IPS DF 6.9 (cell line): ENCODE measurements around the gene HAND2.

Experiments used
- DNase-seq: peaks from one replicate; pipeline ENCODE4 v3.0.0-alpha.2; 2013; ENCODE audit warnings: low read depth, low spot score
- H3K27ac ChIP-seq: one replicate; pipeline ENCODE4 v1.5.1; 2013; ENCODE audit warnings: low read length, control low read depth
- H3K27me3 ChIP-seq: 2 replicates; pipeline ENCODE4 v1.6.1; 2013; ENCODE audit warnings: mild to moderate bottlenecking, low read length; ENCODE audit not compliant: control insufficient read depth, insufficient read depth
- H3K36me3 ChIP-seq: 2 replicates; pipeline ENCODE4 v1.6.1; 2013; ENCODE audit warnings: low read length; ENCODE audit not compliant: control insufficient read depth, insufficient read depth
- H3K4me1 ChIP-seq: 2 replicates; pipeline ENCODE4 v1.6.1; 2013; ENCODE audit warnings: low read length; ENCODE audit not compliant: control insufficient read depth, insufficient read depth
- H3K4me3 ChIP-seq: 2 replicates; pipeline ENCODE4 v1.5.1; 2013; ENCODE audit warnings: mild to moderate bottlenecking, low read length
- H3K9me3 ChIP-seq: 2 replicates; pipeline ENCODE4 v1.6.1; 2013; ENCODE audit warnings: low read length, inconsistent platforms; ENCODE audit not compliant: control insufficient read depth, insufficient read depth
- WGBS: extraction: QIAGEN DNeasy Blood & Tissue Kit; methylation state at CpG from one replicate; pipeline ENCODE4 v1.1.7; 2013; ENCODE audit warnings: mixed read lengths, missing lambda C conversion rate; ENCODE audit not compliant: insufficient read length, insufficient coverage; 5-methylcytosine and 5-hydroxymethylcytosine counted together

Gene HAND2

DNA sequence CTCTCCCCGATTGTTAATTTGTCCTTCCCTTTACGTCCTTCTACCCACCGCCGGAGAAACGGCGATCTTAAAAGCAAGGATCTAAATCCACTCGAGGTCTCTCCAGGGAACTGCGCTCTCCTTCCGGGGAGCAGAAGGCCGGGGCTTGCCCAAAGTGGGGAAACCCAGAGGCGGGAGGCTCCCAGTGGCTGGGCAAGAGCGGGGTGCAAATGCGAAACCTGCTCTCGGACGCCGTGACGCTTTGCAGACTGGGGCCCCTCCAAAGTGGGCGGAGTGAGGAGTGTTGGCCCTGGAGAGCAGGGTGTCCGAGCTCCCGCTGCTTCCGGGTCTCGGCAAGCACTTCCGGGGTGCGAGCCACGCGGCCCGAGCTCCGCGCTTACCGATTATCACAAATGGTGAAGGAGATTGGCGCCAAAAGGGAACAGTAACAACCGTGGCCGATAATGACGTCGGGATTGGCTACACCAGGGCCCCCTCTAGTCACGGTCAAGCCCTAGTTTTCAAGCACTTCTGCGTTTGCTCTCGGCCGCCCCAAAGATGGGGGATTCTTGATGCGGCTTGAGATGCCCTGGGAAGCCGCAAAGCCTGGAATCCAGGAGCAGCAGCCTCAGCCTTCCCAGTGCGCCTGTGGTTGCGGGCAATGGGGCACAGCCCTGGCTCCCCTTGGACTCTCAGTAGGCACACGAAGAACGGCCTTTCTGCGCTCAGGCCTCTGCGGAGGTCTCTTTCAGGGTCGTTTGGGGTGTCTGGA is 29.0 kb downstream of the HAND2 start:
- no CpG with 5 or more reads among the region's 48 CpGs for WGBS
- Histone ChIP-seq H3K27me3 (peaks cover 59% of the 10 kb centered on the region), H3K36me3 (no peaks in the 10 kb centered on the region), H3K4me3 (peak overlapping the region; percentile 54; the same call in 1 of the 2 replicates), H3K27ac (no peak overlapping the region), H3K9me3 (no peaks in the 10 kb centered on the region), H3K4me1 (peaks cover 2% of the 10 kb centered on the region; the same call in 1 of the 2 replicates)
- no peak for DNase-seq

DNA sequence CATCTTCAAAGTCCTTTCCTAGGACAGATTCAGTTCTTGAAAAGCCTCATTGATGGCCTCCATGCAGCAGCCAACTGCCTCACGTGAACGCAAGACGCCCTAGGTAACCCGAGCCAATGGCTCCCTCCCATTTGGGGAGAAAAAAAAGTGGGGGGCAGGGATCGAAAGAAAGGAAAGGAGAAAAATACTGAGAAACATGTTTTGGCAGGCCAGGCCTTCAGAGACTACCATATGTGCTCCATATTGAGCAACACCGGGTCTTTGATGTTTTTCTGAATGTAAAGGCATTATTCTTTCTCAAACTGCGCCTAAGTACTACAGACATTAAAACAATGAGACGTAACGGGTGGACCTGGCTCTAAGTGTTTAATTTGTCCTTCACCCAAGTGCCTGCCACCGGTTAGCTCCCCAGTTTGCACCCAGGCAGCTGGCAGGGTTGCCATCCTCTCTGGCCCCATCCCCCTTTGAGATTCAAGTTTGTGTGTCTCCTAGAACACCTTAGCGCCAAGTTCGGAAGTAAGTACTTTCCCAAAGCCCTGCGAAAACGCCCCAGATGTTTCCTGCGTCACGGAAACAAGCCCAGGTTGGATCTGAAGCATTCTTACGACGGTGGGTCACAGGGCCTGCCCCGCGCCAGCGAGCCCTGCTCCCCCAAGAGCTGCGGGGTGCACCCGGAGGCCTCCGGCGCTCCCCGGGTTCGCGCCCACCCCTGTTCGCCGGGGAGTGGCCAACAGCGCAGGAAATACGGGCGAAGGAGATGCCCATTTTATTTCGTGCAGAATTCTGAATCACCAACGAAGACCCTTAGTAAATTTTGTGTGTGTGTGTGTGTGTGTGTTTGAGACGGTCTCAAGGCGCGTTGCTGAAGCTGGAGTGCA is 30.1 kb downstream of the HAND2 start:
- H3K36me3 ChIP-seq = no peaks in the 10 kb centered on the region
- H3K4me1 ChIP-seq = peaks cover 2% of the 10 kb centered on the region; the same call in 1 of the 2 replicates
- DNase-seq = no peak
- WGBS = no CpG with 5 or more reads among the region's 38 CpGs
- peak overlapping the region; percentile 24; the same call in 1 of the 2 replicates for H3K4me3 ChIP-seq
- no peaks in the 10 kb centered on the region for H3K9me3 ChIP-seq
- no peak overlapping the region for H3K27ac ChIP-seq
- peaks cover 48% of the 10 kb centered on the region for H3K27me3 ChIP-seq

DNA sequence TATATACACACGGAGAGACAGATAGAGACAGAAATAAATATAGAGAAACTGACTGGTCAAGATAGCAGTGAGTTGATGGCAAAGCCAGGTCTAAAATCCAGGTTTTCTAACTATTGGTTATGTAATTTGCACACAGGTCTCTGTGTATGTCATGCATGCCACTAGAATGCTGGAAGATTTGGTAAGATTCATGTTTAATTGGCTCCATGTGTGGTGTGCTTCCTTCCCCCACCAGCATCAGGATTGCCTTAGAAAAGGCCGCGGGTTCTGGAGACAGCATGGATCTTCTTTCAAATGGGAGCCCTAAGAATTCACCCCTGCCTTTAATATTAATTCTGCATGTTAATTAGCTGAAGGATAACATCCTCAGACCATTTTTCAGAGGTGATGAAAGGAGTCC is 31.3 kb downstream of the HAND2 start:
- no peak overlapping the region for H3K4me3 ChIP-seq
- WGBS = no CpG with 5 or more reads among the region's 3 CpGs
- H3K36me3 ChIP-seq = no peaks in the 10 kb centered on the region
- H3K27me3 ChIP-seq = peaks cover 40% of the 10 kb centered on the region
- H3K9me3 ChIP-seq = no peaks in the 10 kb centered on the region
- no peak overlapping the region for H3K27ac ChIP-seq
- DNase-seq = no peak
- peaks cover 2% of the 10 kb centered on the region; the same call in 1 of the 2 replicates for H3K4me1 ChIP-seq

DNA sequence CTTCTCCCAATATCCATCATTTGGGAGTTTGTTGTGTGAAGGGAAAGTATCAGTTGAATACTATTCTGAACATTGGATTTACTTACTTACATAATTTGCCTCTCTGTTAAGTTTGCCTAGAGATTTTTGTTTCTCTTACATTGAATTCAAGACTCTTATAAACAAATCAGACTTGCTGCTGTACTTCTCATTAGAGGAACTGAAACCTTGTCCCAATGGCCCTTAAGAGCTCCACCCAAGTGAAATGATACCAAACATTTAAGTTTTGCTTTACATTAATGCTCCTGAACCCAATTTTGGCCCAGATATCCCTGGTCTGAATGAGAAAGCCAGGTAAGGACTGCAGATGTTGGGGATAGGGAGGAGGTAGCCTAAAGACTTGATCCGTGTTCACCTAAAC is 32.0 kb downstream of the HAND2 start:
- no CpG with 5 or more reads among the region's 1 CpG for WGBS
- DNase-seq = no peak
- H3K27me3 ChIP-seq = peaks cover 32% of the 10 kb centered on the region

DNA sequence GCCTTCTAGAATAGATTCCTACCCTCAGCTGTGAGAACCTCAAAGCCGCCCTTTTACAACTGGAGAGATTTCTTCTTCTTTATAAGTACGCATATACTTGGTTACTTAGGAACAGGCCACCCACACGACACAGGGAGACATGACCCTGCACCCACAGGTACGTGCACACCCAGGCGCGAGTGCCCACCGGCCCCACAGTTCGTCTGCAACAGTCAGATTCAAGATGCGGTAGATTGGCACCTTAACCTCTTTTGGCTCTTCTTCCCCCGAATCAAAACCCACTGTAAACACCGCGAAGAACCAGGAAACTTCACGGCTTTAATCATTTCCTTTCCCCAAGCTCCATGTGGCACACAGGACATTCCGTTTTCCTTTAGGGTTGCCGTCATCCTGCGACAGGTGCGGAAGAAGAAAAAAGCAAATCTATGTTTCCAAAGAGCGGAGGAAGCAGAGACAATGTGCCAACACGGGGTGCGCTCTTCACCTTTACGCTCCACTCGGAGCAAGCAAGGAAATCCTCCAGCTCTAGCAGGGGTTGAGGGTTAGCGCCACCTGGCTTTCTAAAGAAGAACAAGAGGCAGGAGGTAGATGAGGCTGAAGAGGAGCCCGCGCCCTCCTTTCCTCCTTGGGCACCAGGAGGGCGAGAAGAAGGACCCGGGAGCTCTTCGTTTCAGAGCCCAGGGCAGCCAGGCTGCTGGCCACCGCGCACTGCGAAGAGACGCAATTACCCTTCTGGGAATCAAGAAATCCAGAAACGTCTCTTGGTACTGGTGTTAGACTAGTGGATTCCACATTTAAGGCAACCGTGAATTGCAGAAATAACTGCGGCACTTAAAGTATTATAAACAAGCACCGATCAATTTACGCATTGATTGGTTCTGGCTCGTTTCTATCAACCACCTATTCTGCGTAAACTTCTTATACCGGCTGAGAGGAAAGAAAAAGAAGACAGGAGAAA is 35.7 kb downstream of the HAND2 start:
- no CpG with 5 or more reads among the region's 40 CpGs for WGBS
- Histone ChIP-seq H3K27ac (no peak overlapping the region), H3K36me3 (no peaks in the 10 kb centered on the region), H3K27me3 (peaks cover 3% of the 10 kb centered on the region; the same call in 1 of the 2 replicates), H3K9me3 (no peaks in the 10 kb centered on the region), H3K4me1 (no peaks in the 10 kb centered on the region; the same call in 1 of the 2 replicates), H3K4me3 (peak overlapping the region; percentile 13; the same call in 1 of the 2 replicates)
- DNase-seq = no peak

More for the DNA sequence above, 32.0 kb downstream of the HAND2 start:
- H3K27ac ChIP-seq = no peak overlapping the region
- H3K4me3 ChIP-seq = no peak overlapping the region
- no peaks in the 10 kb centered on the region for H3K9me3 ChIP-seq
- peaks cover 2% of the 10 kb centered on the region; the same call in 1 of the 2 replicates for H3K4me1 ChIP-seq
- H3K36me3 ChIP-seq = no peaks in the 10 kb centered on the region

DNA sequence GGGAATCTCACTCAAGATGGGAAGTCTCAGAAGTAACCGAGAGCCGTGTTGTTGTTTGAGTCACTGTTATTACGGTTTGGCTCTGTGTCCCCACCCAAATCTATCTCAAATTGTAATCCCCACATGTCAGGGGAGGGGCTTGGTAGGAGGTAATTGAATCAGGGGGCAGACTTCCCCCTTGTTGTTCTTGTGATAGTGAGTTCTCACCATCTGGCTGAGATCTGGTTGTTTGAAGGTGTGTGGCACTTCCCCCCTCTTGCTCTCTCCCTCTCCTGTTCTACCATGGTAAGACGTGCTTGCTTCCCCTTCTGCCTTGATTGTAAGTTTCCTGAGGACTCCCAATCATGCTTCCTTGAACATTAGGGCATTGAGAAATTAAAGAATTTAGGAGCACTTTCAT is 37.0 kb downstream of the HAND2 start:
- Histone ChIP-seq H3K27ac (no peak overlapping the region), H3K4me1 (no peaks in the 10 kb centered on the region; the same call in 1 of the 2 replicates), H3K27me3 (peaks cover 3% of the 10 kb centered on the region; the same call in 1 of the 2 replicates), H3K9me3 (no peaks in the 10 kb centered on the region), H3K4me3 (no peak overlapping the region), H3K36me3 (no peaks in the 10 kb centered on the region)
- no CpG with 5 or more reads among the region's 4 CpGs for WGBS
- no peak for DNase-seq

DNA sequence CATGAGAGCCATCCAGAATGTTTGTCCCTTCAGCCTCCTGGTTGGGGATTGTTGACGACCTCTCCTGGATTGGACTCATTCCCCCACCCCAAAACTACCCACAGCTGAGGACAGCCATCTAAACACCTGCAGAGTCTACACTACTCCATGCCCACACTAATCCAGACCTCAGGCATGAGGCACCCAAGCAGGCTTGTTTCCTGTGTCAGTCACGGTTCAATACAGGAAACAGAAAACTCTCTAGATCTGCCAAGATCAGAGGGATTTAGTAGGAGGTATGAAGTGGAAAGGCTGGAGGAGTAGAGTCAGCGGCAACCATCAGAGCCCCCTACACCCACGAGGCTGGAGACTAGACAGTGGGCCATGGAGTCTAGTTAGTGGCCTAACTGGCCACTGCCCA is 37.7 kb downstream of the HAND2 start:
- H3K36me3 ChIP-seq = no peaks in the 10 kb centered on the region
- no peak overlapping the region for H3K27ac ChIP-seq
- H3K27me3 ChIP-seq = peaks cover 3% of the 10 kb centered on the region; the same call in 1 of the 2 replicates
- H3K9me3 ChIP-seq = no peaks in the 10 kb centered on the region
- DNase-seq = no peak
- H3K4me1 ChIP-seq = no peaks in the 10 kb centered on the region; the same call in 1 of the 2 replicates
- no peak overlapping the region for H3K4me3 ChIP-seq
- no CpG with 5 or more reads among the region's 4 CpGs for WGBS

DNA sequence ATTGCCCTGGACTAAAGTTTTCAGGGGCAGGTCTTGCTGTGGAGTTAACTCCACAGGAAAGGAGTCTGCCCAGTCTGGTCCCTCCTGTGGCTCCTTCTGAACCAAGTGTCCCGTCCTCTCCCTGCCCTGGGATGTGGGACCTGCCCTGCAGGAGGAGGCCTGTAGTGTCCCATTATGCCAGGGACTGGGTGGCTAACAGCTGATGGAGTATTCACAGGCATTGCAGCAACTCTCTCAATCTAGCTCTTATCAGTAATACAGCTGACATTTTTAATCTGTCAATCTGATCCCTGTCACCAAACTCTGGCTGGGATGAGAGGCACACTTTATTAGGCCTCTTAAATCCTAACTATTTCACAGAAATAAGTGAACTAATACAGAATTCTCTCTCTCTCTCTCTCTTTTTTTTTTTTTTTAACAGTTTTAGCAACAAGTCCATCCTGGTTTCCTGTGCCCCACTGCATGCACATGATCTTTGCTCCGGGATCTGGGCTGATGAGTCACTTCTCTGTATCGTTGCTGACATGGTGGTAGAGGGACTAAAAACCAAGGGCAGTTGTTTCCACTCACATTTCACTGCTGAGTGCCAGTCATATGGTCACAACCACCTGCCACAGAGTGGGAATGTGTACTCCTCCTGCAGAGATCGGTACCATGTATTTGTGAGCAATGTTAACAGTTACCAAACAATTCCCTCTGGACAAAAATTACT is 39.1 kb downstream of the HAND2 start:
- Histone ChIP-seq H3K9me3 (no peaks in the 10 kb centered on the region), H3K36me3 (no peaks in the 10 kb centered on the region), H3K4me3 (no peak overlapping the region), H3K27me3 (peaks cover 3% of the 10 kb centered on the region; the same call in 1 of the 2 replicates), H3K27ac (no peak overlapping the region), H3K4me1 (no peaks in the 10 kb centered on the region; the same call in 1 of the 2 replicates)
- DNase-seq = no peak
- no CpG with 5 or more reads among the region's 4 CpGs for WGBS

DNA sequence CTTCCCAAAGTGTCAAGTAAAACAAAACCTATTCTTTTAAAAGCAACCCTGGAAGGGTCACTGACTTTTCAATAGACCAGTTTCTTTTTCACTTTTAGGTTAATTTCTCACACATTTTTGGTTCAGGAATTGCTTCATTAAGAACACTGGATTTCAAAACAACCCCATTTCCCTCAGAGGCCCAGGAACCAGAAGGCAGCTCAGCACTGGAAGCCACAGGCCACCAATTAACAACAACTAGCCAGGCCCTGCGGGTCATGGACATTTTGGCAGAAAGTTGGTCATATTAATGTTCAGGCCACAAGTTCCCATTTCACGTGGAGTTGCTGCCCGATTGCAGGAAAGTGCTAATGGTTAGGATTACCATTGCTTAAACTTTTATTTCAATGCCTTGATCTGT is 39.8 kb downstream of the HAND2 start:
- no peak overlapping the region for H3K27ac ChIP-seq
- H3K9me3 ChIP-seq = no peaks in the 10 kb centered on the region
- WGBS = no CpG with 5 or more reads among the region's 3 CpGs
- H3K4me3 ChIP-seq = no peak overlapping the region
- H3K27me3 ChIP-seq = peaks cover 3% of the 10 kb centered on the region; the same call in 1 of the 2 replicates
- H3K36me3 ChIP-seq = no peaks in the 10 kb centered on the region
- no peaks in the 10 kb centered on the region; the same call in 1 of the 2 replicates for H3K4me1 ChIP-seq
- DNase-seq = no peak
